ENCODE results near the gene CHD3. TPM values are rescaled to one million over a fixed set of nuclear protein-coding genes. Genes with fewer than 3 reads are reported as not detected.
"Not testable (repeated sequence)": the region's sequence is repeated elsewhere in the genome, so short reads cannot be mapped to it uniquely, and the experiment has no call there.

Gene CHD3
- total RNA-seq, 1 experiment from 2014 or later, result 54.3 TPM

GRCh38 chr17:7849751-7850504 is 38.7 kb upstream of the CHD3 start:
- DNase-seq (ENCODE audit: low spot score), result no peak

GRCh38 chr17:7850701-7851437 is 37.7 kb upstream of the CHD3 start:
- DNase-seq (ENCODE audit: low spot score), result no peak

GRCh38 chr17:7851438-7852261 is 36.9 kb upstream of the CHD3 start:
- DNase-seq (ENCODE audit: low spot score), result peak; percentile 91

- DNase-seq (ENCODE audit: low spot score), result no peak
Measured at GRCh38 chr17:7852262-7852670, 36.3 kb upstream of the CHD3 start.

- no peak for DNase-seq (ENCODE audit: low spot score)
Measured at GRCh38 chr17:7852919-7853690, 35.5 kb upstream of the CHD3 start.

- no peak for DNase-seq (ENCODE audit: low spot score)
Measured at GRCh38 chr17:7853691-7854038, 34.9 kb upstream of the CHD3 start.

- no peak for DNase-seq (ENCODE audit: low spot score)
Measured at GRCh38 chr17:7854078-7854777, 34.4 kb upstream of the CHD3 start.

GRCh38 chr17:7854851-7855659 is 33.5 kb upstream of the CHD3 start, which contains the start of gene TMEM88:
Gene TMEM88 (plus strand): TSS chr17:7855066. CDS start chr17:7855075, 9 bp downstream.
- DNase-seq (ENCODE audit: low spot score), result no peak

- no peak for DNase-seq (ENCODE audit: low spot score)
Measured at GRCh38 chr17:7855660-7856010, 33.0 kb upstream of the CHD3 start.

- DNase-seq (ENCODE audit: low spot score), result peak; percentile 29
Measured at GRCh38 chr17:7856011-7856810, 32.4 kb upstream of the CHD3 start.

GRCh38 chr17:7856811-7857712 is 31.5 kb upstream of the CHD3 start, which contains the start of gene NAA38:
Gene NAA38 (minus strand): TSS chr17:7857559. CDS start chr17:7857463, 96 bp downstream.
- peak; percentile 93 for DNase-seq (ENCODE audit: low spot score)

GRCh38 chr17:7857713-7858521 is 30.7 kb upstream of the CHD3 start, which contains the start of gene CYB5D1:
Gene CYB5D1 (plus strand): TSS chr17:7858003. CDS start chr17:7858135, 132 bp downstream.
- peak; percentile 87 for DNase-seq (ENCODE audit: low spot score)

GRCh38 chr17:7858522-7858810 is 30.1 kb upstream of the CHD3 start:
- DNase-seq (ENCODE audit: low spot score), result no peak

GRCh38 chr17:7859028-7859427 is 29.6 kb upstream of the CHD3 start:
- no peak for DNase-seq (ENCODE audit: low spot score)

GRCh38 chr17:7862692-7863437 is 25.7 kb upstream of the CHD3 start:
- peak; percentile 50 for DNase-seq (ENCODE audit: low spot score)

GRCh38 chr17:7864384-7864783 is 24.2 kb upstream of the CHD3 start:
- DNase-seq (ENCODE audit: low spot score), result not testable (repeated sequence)

Measured in HT-29 (cell line).